BLaER1 (cell line): ENCODE data around the gene WDR44.
A peak's percentile ranks its signal among the peaks of the same experiment; 100 is the strongest.

ENCODE experiments used
- H3K27ac ChIP-seq: shearing (Covaris generic); formaldehyde crosslinking; 2 replicates; pipeline ENCODE4 v1.8.1; 2022
- H3K27me3 ChIP-seq: shearing (Covaris generic); formaldehyde crosslinking; 2 replicates; pipeline ENCODE4 v1.8.1; 2022
- H3K36me3 ChIP-seq: shearing (Covaris generic); formaldehyde crosslinking; 2 replicates; pipeline ENCODE4 v1.8.1; 2022
- H3K4me1 ChIP-seq: shearing (Covaris generic); formaldehyde crosslinking; 2 replicates; pipeline ENCODE4 v1.8.1; 2022
- H3K4me2 ChIP-seq: shearing (Covaris generic); formaldehyde crosslinking; 2 replicates; pipeline ENCODE4 v1.8.1; 2022
- H3K4me3 ChIP-seq: shearing (Covaris generic); formaldehyde crosslinking; 2 replicates; pipeline ENCODE4 v1.8.1; 2022
- H3K9ac ChIP-seq: shearing (Covaris generic); formaldehyde crosslinking; 2 replicates; pipeline ENCODE4 v1.8.1; 2022
- H3K9me3 ChIP-seq: shearing (Covaris generic); formaldehyde crosslinking; 2 replicates; pipeline ENCODE4 v1.8.1; 2022
- H4K20me1 ChIP-seq: shearing (Covaris generic); formaldehyde crosslinking; 2 replicates; pipeline ENCODE4 v1.8.1; 2022
- Cebpa-rat ChIP-seq: shearing (Covaris generic); IDR thresholded peaks from 2 replicates; pipeline ENCODE4 v1.8.1; 2022

WDR44 gene

GRCh38 chrX:118495061-118495921 lies 149.4 kb downstream of the WDR44 start, which contains the start of gene DOCK11:
DOCK11 (plus strand) TSS chrX:118495815; CDS start chrX:118495972, 157 bp downstream.
- Histone ChIP-seq H3K9me3 (peaks cover 9% of the 10 kb centered on the region; the same call in 1 of the 2 replicates), H3K36me3 (no peaks in the 10 kb centered on the region), H3K9ac (peak within 1 kb of the TSS; percentile 83), H3K4me3 (peak within 1 kb of the TSS; percentile 78), H4K20me1 (no peaks in the 10 kb centered on the region), H3K4me2 (peak within 1 kb of the TSS; percentile 71), H3K27ac (peak within 1 kb of the TSS; percentile 87), H3K27me3 (no peaks in the 10 kb centered on the region), H3K4me1 (peaks cover 39% of the 10 kb centered on the region)
- no peak for TF ChIP-seq Cebpa-rat

GRCh38 chrX:118495958-118496762 lies 150.3 kb downstream of the WDR44 start:
- H3K4me2 ChIP-seq: peak overlapping the region; percentile 71
- peak overlapping the region; percentile 83 for H3K9ac ChIP-seq

GRCh38 chrX:118496763-118497079 lies 150.8 kb downstream of the WDR44 start:
- Histone ChIP-seq H3K4me3 (peak overlapping the region; percentile 78), H3K4me2 (peak overlapping the region; percentile 71), H3K36me3 (no peaks in the 10 kb centered on the region), H3K27me3 (no peaks in the 10 kb centered on the region), H3K4me1 (peaks cover 47% of the 10 kb centered on the region), H3K27ac (peak overlapping the region; percentile 87), H3K9me3 (peaks cover 9% of the 10 kb centered on the region; the same call in 1 of the 2 replicates), H3K9ac (peak overlapping the region; percentile 83), H4K20me1 (no peaks in the 10 kb centered on the region)
- TF ChIP-seq Cebpa-rat: no peak

More at GRCh38 chrX:118495958-118496762, 150.3 kb downstream of the WDR44 start:
- Histone ChIP-seq H4K20me1 (no peaks in the 10 kb centered on the region), H3K4me1 (peaks cover 42% of the 10 kb centered on the region), H3K36me3 (no peaks in the 10 kb centered on the region), H3K9me3 (peaks cover 9% of the 10 kb centered on the region; the same call in 1 of the 2 replicates), H3K4me3 (peak overlapping the region; percentile 78), H3K27me3 (no peaks in the 10 kb centered on the region), H3K27ac (peak overlapping the region; percentile 87)
- TF ChIP-seq Cebpa-rat: no peak

GRCh38 chrX:118497180-118497818 lies 151.4 kb downstream of the WDR44 start:
- Histone ChIP-seq H3K27ac (peak overlapping the region; percentile 87), H3K36me3 (no peaks in the 10 kb centered on the region), H3K27me3 (no peaks in the 10 kb centered on the region), H3K4me2 (peak overlapping the region; percentile 71), H3K9ac (peak overlapping the region; percentile 83), H4K20me1 (no peaks in the 10 kb centered on the region), H3K4me3 (peak overlapping the region; percentile 78), H3K9me3 (peaks cover 9% of the 10 kb centered on the region; the same call in 1 of the 2 replicates), H3K4me1 (peaks cover 53% of the 10 kb centered on the region)
- no peak for TF ChIP-seq Cebpa-rat

GRCh38 chrX:118498351-118498750 lies 152.4 kb downstream of the WDR44 start:
- Histone ChIP-seq H4K20me1 (no peaks in the 10 kb centered on the region), H3K36me3 (no peaks in the 10 kb centered on the region), H3K4me1 (peaks cover 64% of the 10 kb centered on the region), H3K27ac (no peak overlapping the region), H3K9me3 (peaks cover 9% of the 10 kb centered on the region; the same call in 1 of the 2 replicates), H3K27me3 (no peaks in the 10 kb centered on the region), H3K4me3 (no peak overlapping the region), H3K4me2 (peak overlapping the region; percentile 71), H3K9ac (peak overlapping the region; percentile 83; the same call in 1 of the 2 replicates)
- TF ChIP-seq Cebpa-rat: no peak

- H3K4me2 ChIP-seq: peak overlapping the region; percentile 71
- no peak overlapping the region for H3K4me3 ChIP-seq
- no peaks in the 10 kb centered on the region for H3K36me3 ChIP-seq
- peaks cover 9% of the 10 kb centered on the region; the same call in 1 of the 2 replicates for H3K9me3 ChIP-seq
- no peak overlapping the region for H3K9ac ChIP-seq
- no peak for TF ChIP-seq Cebpa-rat
- no peaks in the 10 kb centered on the region for H3K27me3 ChIP-seq
- no peaks in the 10 kb centered on the region for H4K20me1 ChIP-seq
- H3K4me1 ChIP-seq: peaks cover 68% of the 10 kb centered on the region
- H3K27ac ChIP-seq: no peak overlapping the region
Measured at GRCh38 chrX:118498755-118499154, 152.8 kb downstream of the WDR44 start.

GRCh38 chrX:118499295-118499694 lies 153.4 kb downstream of the WDR44 start:
- no peaks in the 10 kb centered on the region for H3K36me3 ChIP-seq
- peaks cover 9% of the 10 kb centered on the region; the same call in 1 of the 2 replicates for H3K9me3 ChIP-seq
- H3K4me3 ChIP-seq: no peak overlapping the region
- H3K4me2 ChIP-seq: peak overlapping the region; percentile 71
- H3K27me3 ChIP-seq: no peaks in the 10 kb centered on the region
- no peak overlapping the region for H3K27ac ChIP-seq
- TF ChIP-seq Cebpa-rat: no peak
- H4K20me1 ChIP-seq: no peaks in the 10 kb centered on the region
- peaks cover 71% of the 10 kb centered on the region for H3K4me1 ChIP-seq
- no peak overlapping the region for H3K9ac ChIP-seq
